Lower leg skin (tissue), 3 donors: ENCODE measurements around the gene TMIE.

Experiments used
- CTCF ChIP-seq, 3 donors: fragments of 450-650 bp; IDR thresholded peaks; one replicate each; pipeline ENCODE4 v1.5.1; 2016; ENCODE audit warnings: antibody characterized with exemption in 3 of 3, mild to moderate bottlenecking in 3 of 3, moderate library complexity in 2 of 3
- POLR2A ChIP-seq, 2 donors: fragments of 450-650 bp; IDR thresholded peaks; one replicate each; pipeline ENCODE4 v1.6.1; 2016 to 2017; ENCODE audit warnings: antibody characterized with exemption in 2 of 2, mild to moderate bottlenecking in 1 of 2, moderate library complexity in 1 of 2

- no peak for TF ChIP-seq CTCF (IDR thresholded peaks at IDR 0.05)
- TF ChIP-seq POLR2A (IDR thresholded peaks at IDR 0.05): no peak
Measured at GRCh38 chr3:46736006-46736872, 35.0 kb downstream of the TMIE start.
